Measurements from ENCODE around the gene PAX8.

The PAX8 gene

GRCh38 chr2:113240915-113241911, 37.5 kb downstream of the PAX8 start (continued):
- TF ChIP-seq CTCF (tag by site-specific recombination; IDR thresholded peaks at IDR 0.05) (no peak), GLI2 (tag by site-specific recombination; IDR thresholded peaks at IDR 0.05; ENCODE audit: borderline replicate concordance, low read depth) (no peak), ZNF391 (tag by site-specific recombination; IDR thresholded peaks at IDR 0.05; ENCODE audit: borderline replicate concordance, low read depth) (no peak), ZNF221 (tag by site-specific recombination; IDR thresholded peaks at IDR 0.05; ENCODE audit: borderline replicate concordance) (no peak), ZNF530 (tag by site-specific recombination; IDR thresholded peaks at IDR 0.05; ENCODE audit: low read depth) (no peak), ZNF510 (tag by site-specific recombination; IDR thresholded peaks at IDR 0.05; ENCODE audit: insufficient replicate concordance) (no peak), ZNF223 (tag by site-specific recombination; IDR thresholded peaks at IDR 0.05) (no peak), SP7 (tag by site-specific recombination; IDR thresholded peaks at IDR 0.05) (peak; percentile 89), ZNF623 (tag by site-specific recombination; IDR thresholded peaks at IDR 0.05) (no peak), ZNF280C (tag by site-specific recombination; IDR thresholded peaks at IDR 0.05) (no peak), ZNF169 (tag by site-specific recombination; IDR thresholded peaks at IDR 0.05) (no peak), ZNF704 (tag by site-specific recombination; IDR thresholded peaks at IDR 0.05) (no peak), EGR2 (tag by site-specific recombination; IDR thresholded peaks at IDR 0.05; ENCODE audit: low read depth) (peak; percentile 96), GLIS1 (tag by site-specific recombination; IDR thresholded peaks at IDR 0.05) (no peak), HOXC10 (CRISPR knock-in tag; IDR thresholded peaks at IDR 0.05) (no peak), ZNF639 (tag by site-specific recombination; IDR thresholded peaks at IDR 0.05) (peak; percentile 62), HOXA7 (CRISPR knock-in tag; IDR thresholded peaks at IDR 0.05; ENCODE audit: borderline replicate concordance) (no peak), ZNF514 (tag by site-specific recombination; IDR thresholded peaks at IDR 0.05) (no peak), ZNF600 (tag by site-specific recombination; IDR thresholded peaks at IDR 0.05) (peak; percentile 91), ZSCAN23 (tag by site-specific recombination; IDR thresholded peaks at IDR 0.05) (no peak), ZNF48 (tag by site-specific recombination; IDR thresholded peaks at IDR 0.05) (no peak), ZNF140 (tag by site-specific recombination; IDR thresholded peaks at IDR 0.05) (no peak), TRIM28 (IDR thresholded peaks at IDR 0.05; ENCODE audit: borderline replicate concordance, low read length) (no peak), ZNF362 (tag by site-specific recombination; IDR thresholded peaks at IDR 0.05) (no peak), SCRT2 (tag by site-specific recombination; IDR thresholded peaks at IDR 0.05) (peak; percentile 20; the same call in 1 of the 2 replicates), SCRT1 (tag by site-specific recombination; IDR thresholded peaks at IDR 0.05; ENCODE audit: borderline replicate concordance) (no peak), ZNF580 (tag by site-specific recombination; IDR thresholded peaks at IDR 0.05) (no peak), ZBTB26 (tag by site-specific recombination; optimal IDR thresholded peaks at IDR 0.05) (no peak), ZBTB20 (tag by site-specific recombination; IDR thresholded peaks at IDR 0.05) (peak; percentile 45; the same call in 1 of the 2 replicates), ZNF529 (tag by site-specific recombination; IDR thresholded peaks at IDR 0.05; ENCODE audit: insufficient replicate concordance) (no peak), ZNF133 (tag by site-specific recombination; IDR thresholded peaks at IDR 0.05) (no peak)
